ENCODE measurements around the gene NR2F1-AS1.

NR2F1-AS1 gene

GRCh38 chr5:93384026-93384425 is 197.0 kb downstream of the NR2F1-AS1 start:
- DNase-seq (ENCODE audit: low spot score) = no peak

DNA sequence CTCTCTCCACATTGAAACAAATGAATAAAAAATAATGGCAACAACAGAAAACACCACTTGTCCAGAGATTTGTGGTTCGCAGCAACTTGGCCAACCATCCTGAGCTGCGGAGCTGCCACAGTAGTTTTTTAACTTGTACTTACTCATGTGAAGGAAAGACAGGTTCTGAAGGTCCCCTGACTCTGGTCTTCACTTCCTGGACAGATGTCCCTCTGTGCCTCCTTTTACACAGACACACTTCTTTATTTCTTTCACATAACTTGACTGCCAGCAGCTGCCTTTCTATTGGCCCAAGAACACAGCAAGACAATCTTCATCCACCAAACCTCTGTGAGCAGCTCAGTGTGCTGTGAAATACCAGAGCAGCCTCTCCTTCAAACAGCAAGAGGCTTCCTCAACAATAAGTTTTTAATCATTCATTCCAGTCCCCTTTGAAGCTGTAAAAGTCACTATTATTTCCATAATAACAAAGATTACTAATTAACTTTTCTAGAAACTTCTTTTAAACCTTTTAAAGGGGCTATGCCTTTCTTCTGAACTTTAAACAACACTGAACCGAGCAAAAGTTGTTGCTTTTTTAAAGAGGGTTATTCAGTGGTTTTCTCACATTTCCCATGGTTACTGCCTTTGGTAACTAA is 198.7 kb downstream of the NR2F1-AS1 start:
- no peak for DNase-seq (ENCODE audit: low spot score)

GRCh38 chr5:93381057-93381456 is 200.0 kb downstream of the NR2F1-AS1 start:
- DNase-seq (ENCODE audit: low spot score) = no peak

- no peak for DNase-seq (ENCODE audit: low spot score)
Measured at GRCh38 chr5:93378073-93378472, 202.9 kb downstream of the NR2F1-AS1 start.

DNA sequence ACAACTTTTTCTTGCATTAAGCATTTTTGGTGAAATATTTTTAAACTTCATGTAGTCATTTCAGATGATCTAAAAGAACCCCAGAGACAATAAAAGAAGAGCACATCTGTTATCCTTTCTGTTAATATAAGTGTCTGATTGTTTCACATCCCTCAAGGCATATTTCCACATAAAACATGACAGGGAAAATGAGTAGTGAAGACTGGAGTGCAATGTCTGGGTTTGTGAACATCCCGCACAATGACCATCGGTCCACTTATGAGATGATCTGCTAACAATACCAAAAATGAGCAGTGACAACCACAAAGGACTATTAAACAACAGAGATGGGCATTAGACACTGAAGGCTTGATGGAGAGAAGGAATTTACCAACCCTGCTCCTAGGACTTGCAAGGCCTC is 209.1 kb downstream of the NR2F1-AS1 start:
- no peak for DNase-seq (ENCODE audit: low spot score)

DNA sequence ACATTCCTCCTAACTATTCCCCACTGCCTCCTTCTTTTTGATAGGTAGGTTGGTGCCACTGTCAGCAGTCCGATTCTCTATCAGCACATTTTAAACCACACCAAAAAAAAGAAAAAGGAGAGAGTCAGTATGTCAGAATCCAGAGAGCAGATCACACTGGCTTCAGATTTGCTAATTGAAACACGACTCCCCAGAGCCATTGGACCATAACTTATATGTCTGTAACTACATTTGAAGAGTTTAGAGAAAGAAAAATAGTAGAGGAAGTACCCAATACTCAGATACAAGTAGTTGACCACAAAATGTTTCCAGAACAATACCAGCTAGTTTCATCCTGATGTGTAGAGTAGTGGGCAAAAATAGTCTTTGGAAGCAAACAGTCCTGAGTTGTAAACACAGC is 216.6 kb downstream of the NR2F1-AS1 start:
- DNase-seq (ENCODE audit: low spot score) = no peak

DNA sequence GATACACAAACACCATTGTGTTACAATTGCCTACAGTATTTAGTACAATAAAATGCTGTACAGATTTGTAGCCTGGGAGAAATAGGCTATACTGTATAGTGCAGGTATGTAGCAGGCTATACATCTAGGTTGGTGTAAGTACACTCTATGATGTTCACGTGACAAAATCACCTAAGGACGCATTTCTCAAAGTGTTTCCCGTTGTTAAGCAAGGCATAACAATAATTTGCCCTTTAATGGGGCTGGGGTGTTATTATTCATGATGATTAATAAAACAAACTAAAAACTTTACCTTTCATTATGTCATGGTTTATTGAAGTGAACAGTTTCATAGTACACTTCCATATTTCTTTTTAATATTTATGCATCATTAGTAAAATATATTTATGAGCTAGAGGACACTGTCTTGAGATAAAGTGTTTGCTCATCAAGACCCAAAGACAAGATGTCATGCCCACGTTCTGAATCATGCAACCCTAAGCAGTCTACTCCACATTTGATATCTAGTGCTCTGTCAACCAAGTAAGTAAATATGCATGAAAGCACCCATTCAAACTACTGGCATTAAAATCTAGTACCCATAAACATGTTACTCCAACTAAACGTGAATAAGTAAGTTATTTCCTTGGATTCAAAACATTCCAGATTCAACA is 220.5 kb downstream of the NR2F1-AS1 start:
- no peak for DNase-seq (ENCODE audit: low spot score)

DNA sequence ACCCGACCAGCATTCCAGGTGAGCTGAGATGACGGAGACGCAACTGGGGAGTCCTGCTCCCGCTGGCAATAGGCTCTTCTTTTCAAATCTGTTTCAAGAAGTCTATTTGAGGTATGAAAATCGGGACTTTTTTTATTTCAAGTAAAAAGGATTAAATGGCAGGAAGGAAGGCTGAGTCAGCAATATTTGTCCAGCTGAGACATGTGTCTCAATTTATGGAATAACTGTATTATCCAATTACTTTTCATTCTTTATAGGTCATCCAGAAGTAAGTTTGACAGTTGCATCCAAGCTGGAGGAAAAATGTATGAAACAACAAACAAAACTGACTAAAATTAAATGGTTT is 221.1 kb downstream of the NR2F1-AS1 start:
- DNase-seq (ENCODE audit: low spot score) = no peak

Data from hematopoietic multipotent progenitor cell treated with erythropoietin and hydrocortisone succinate and interleukin-3 and kit ligand, for 15 days (in vitro differentiated cells).